Esophagus squamous epithelium (tissue), 5 donors: ENCODE results near the gene ACP7. TPM values are rescaled to one million over a fixed set of nuclear protein-coding genes. Genes with fewer than 3 reads are reported as not detected.

Experiments used
- DNase-seq: peaks from one replicate; lab custom pipeline; 2025; lab: John Stamatoyannopoulos, UW
- H3K27ac ChIP-seq, 4 donors: fragments of 200-600 bp; sonication (generic); one replicate each; pipeline ENCODE4 v1.5.1; 2016 to 2019; ENCODE audit warnings: mild to moderate bottlenecking in 1 of 4
- H3K27me3 ChIP-seq, 4 donors: fragments of 200-600 bp; sonication (generic); 1 replicate in 3 of 4; 2 replicates in 1 of 4; pipeline versions ENCODE4 v1.5.1 to v1.6.0; 2017 to 2021; ENCODE audit warnings: antibody characterized with exemption in 1 of 4
- H3K36me3 ChIP-seq, 3 donors: fragments of 200-600 bp; sonication (generic); one replicate each; pipeline ENCODE4 v1.5.1; 2016 to 2019
- H3K4me1 ChIP-seq, 3 donors: fragments of 200-600 bp; sonication (generic); one replicate each; pipeline ENCODE4 v1.5.1; 2017 to 2019
- H3K4me3 ChIP-seq, 4 donors: fragments of 200-600 bp; sonication (generic); 1 replicate in 3 of 4; 2 replicates in 1 of 4; pipeline ENCODE4 v1.5.1; 2016 to 2019; ENCODE audit warnings: mild to moderate bottlenecking in 2 of 4, moderate library complexity in 1 of 4
- H3K9me3 ChIP-seq, 3 donors: fragments of 200-600 bp; sonication (generic); one replicate each; pipeline ENCODE4 v1.5.1; 2016 to 2019
- CTCF ChIP-seq, 6 experiments: fragments of 450-650 bp in 4 of 6; fragments of 200-600 bp in 2 of 6; sonication (generic) in 2 of 6; IDR thresholded peaks; one replicate each; pipeline ENCODE4 v1.5.1; 2016 to 2019; ENCODE audit warnings: antibody characterized with exemption in 6 of 6, mild to moderate bottlenecking in 4 of 6, moderate library complexity in 4 of 6
- POLR2A ChIP-seq, 4 donors: fragments of 450-650 bp; IDR thresholded peaks; one replicate each; pipeline ENCODE4 v1.6.1; 2017; ENCODE audit warnings: antibody characterized with exemption in 4 of 4, mild to moderate bottlenecking in 4 of 4, moderate library complexity in 3 of 4
- WGBS, 2 donors: methylation state at CpG; one replicate each; pipeline ENCODE4 v1.1.5; 2018; 5-methylcytosine and 5-hydroxymethylcytosine counted together
- intact Hi-C: fragments of 100-400 bp; cut with DNase I; formaldehyde crosslinking; loops from one replicate; pipeline ENCODE4 v1.15.0; 2022
- total RNA-seq, 4 donors: library from RNA; depleted of rRNA; stranded (reverse); fragments of >200 nt; gene quantifications; one replicate each; pipeline ENCODE4 v1.1.0, GENCODE V29; 2016
- donor health status: DM: yes; HTN: yes; CAD: no.

Gene ACP7
- total RNA-seq, 4 donors from 2014 or later: 0.19 to 0.57 (median 0.40) TPM; not detected in 1

GRCh38 chr19:39131255-39131755, 47.1 kb downstream of the ACP7 start:
- Histone ChIP-seq H3K4me3 (peak overlapping the region in 2 of 4 donors; percentile 6 to 42), H3K27ac (peak overlapping the region; percentile 58 to 78 (median 73)), H3K36me3 (no peaks in the 10 kb centered on the region), H3K9me3 (no peaks in the 10 kb centered on the region), H3K4me1 (peaks cover 58 to 92% (median 60%) of the 10 kb centered on the region in 3 donors), H3K27me3 (no peaks in the 10 kb centered on the region)
- no peak for TF ChIP-seq POLR2A (IDR thresholded peaks at IDR 0.05)
- TF ChIP-seq CTCF (IDR thresholded peaks at IDR 0.05): no peak
- WGBS, 2 donors: 40 to 61% methylated on average over 3 to 8 of the region's 18 CpGs
- DNase-seq: no peak
- intact Hi-C loops: no loop called here

DNA sequence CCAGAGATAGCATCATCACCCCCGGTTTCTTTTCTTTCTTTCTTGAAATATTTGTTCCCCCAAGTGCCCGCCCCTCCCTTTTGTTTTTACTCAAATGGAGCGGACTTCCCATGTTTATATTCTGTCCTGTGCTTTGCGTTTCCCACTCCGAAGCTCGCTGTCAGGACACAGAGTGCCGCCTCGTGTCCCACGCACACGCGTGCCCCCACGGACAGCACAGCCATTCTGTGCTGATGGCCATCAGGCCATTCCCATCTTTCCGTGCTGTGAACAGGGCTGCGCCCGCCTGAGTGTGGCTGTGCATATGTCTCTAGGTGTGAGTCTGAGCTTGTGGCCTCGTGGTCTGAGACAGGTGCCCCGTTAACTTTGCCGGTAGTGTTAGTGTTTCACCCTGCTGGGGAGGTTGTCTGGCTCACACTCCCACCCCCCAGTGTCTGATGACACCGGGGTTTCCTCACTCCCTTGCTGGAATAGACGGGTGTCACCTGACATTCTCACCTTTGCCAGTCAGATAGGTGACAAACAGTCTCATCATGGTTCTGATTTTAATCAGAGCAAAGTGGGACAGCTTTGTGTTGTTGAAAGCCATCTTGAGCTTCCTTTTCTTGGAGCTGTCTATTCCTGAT, 48.3 kb downstream of the ACP7 start:
- WGBS, 2 donors: 60% methylated on average over 18 to 20 of the region's 20 CpGs
- Histone ChIP-seq H3K4me3 (peak overlapping the region in 1 of 4 donors; percentile 42), H3K27ac (peak overlapping the region in 3 of 4 donors; percentile 52 to 78 (median 75)), H3K27me3 (no peaks in the 10 kb centered on the region), H3K36me3 (no peaks in the 10 kb centered on the region), H3K9me3 (no peaks in the 10 kb centered on the region), H3K4me1 (peaks cover 55 to 92% (median 60%) of the 10 kb centered on the region in 3 donors)
- intact Hi-C loops: no loop called here
- no peak for DNase-seq
- TF ChIP-seq CTCF (IDR thresholded peaks at IDR 0.05) (no peak), POLR2A (IDR thresholded peaks at IDR 0.05) (no peak)

GRCh38 chr19:39133431-39134270, 49.5 kb downstream of the ACP7 start:
- intact Hi-C loops: no loop called here
- Histone ChIP-seq H3K9me3 (no peaks in the 10 kb centered on the region), H3K27me3 (no peaks in the 10 kb centered on the region), H3K27ac (peak overlapping the region in 3 of 4 donors; percentile 49 to 78 (median 75)), H3K4me3 (peak overlapping the region in 1 of 4 donors; percentile 21), H3K4me1 (peaks cover 48 to 92% (median 49%) of the 10 kb centered on the region in 3 donors), H3K36me3 (no peaks in the 10 kb centered on the region)
- no peak for DNase-seq
- TF ChIP-seq CTCF (IDR thresholded peaks at IDR 0.05): no peak
- TF ChIP-seq POLR2A (IDR thresholded peaks at IDR 0.05): no peak
- 55 to 65% methylated on average over 11 to 14 of the region's 23 CpGs for WGBS, 2 donors

DNA sequence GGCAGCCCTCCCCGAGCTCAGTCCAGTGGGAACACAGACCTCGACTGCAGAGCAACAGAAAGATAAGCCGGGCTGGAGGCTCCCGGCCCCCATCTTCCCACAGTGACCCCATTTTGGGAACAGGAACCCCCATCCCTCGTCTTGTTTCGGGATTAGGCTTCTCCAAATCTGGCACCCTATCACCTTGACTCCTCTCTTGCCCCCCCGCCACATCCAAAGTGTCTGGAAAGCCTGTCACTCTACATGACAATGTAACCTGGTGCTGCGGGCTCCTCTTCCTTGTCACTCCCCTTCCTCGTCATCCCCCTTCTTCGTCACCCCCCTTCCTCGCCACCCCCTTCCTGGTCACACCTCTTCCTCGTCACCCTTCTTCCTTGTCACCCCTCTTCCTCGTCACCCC, 51.5 kb downstream of the ACP7 start:
- TF ChIP-seq POLR2A (IDR thresholded peaks at IDR 0.05): no peak
- no peak for TF ChIP-seq CTCF (IDR thresholded peaks at IDR 0.05)
- WGBS, 2 donors: 88 to 89% methylated on average over 13 of the region's 13 CpGs
- Histone ChIP-seq H3K4me1 (peaks cover 44 to 88% (median 53%) of the 10 kb centered on the region in 3 donors), H3K9me3 (no peaks in the 10 kb centered on the region), H3K36me3 (no peaks in the 10 kb centered on the region), H3K27ac (no peak overlapping the region), H3K4me3 (no peak overlapping the region), H3K27me3 (no peaks in the 10 kb centered on the region)
- intact Hi-C loops: no loop called here
- no peak for DNase-seq
